ENCODE measurements around the gene HGFAC. TPM values are rescaled to one million over a fixed set of nuclear protein-coding genes. Genes with fewer than 3 reads are reported as not detected.

The HGFAC gene
- total RNA-seq, 8 experiments from 2014 or later = 0.42 to 2.5 (median 1.8) TPM; not detected in 2

DNA sequence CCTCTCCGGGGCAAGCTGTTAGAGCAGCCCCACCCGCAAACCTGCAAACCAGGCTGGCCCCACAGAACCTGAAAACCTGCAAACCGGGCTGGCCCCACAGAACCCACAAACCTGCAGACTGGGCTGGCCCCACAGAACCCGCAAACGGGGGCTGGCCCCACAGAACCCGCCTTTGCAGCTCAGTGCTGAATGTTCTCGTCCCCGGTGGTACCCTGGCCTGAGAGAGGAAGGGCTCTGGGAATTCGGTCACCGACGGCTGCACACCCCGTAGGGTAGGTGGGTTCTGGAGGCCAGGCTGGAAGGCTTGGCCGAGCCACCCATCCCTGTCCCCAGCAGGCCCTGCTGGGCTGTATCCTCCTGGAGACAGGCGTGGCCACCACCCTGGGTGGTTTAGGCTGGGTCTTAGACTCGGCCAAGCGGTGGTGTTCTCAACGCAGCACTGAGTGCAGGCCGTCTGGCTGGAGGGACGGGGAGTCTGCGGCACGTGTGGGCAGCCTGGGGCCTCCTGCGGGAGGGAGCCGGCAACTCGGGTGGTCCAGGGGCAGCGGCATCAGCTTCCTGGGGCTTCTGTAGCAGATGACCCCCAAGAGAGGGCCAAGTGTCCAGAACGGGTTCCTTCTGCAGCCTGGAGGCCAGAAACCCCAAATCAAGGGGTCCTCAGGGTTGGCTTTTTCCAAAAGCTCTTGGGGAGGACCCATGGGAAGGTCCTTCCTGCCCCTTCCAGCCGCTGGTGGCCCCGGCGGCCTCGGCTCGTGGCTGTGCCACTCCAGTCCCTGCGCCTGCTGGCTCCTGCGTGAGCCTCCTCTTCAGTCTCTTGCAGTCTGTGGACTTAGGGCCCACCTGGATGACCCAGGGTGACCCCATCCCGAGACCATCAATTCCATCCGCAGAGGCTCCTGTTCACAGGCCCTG lies 36.9 kb downstream of the HGFAC start:
- in situ Hi-C loops (cut with MboI; ENCODE audit: low pct_unique_long_range_greater_than_20kb in 2 of 9, low sequenced_read_pairs in 9 of 9, unreplicated experiment in 9 of 9) = no loop called here
- Histone ChIP-seq H3K27ac (no peak overlapping the region), H3K4me3 (no peak overlapping the region), H3K4me1 (replicated peaks in 1 of 2) (peaks cover 10 to 31% of the 10 kb centered on the region in 2 donors)
- 20 to 100% (median 93%) methylated on average over 1 to 6 of the region's 35 CpGs; no CpG with 5 or more reads in 5 of the 10 experiments for WGBS, 10 experiments
- no peak for ATAC-seq (replicated peaks in 6 of 8)

DNA sequence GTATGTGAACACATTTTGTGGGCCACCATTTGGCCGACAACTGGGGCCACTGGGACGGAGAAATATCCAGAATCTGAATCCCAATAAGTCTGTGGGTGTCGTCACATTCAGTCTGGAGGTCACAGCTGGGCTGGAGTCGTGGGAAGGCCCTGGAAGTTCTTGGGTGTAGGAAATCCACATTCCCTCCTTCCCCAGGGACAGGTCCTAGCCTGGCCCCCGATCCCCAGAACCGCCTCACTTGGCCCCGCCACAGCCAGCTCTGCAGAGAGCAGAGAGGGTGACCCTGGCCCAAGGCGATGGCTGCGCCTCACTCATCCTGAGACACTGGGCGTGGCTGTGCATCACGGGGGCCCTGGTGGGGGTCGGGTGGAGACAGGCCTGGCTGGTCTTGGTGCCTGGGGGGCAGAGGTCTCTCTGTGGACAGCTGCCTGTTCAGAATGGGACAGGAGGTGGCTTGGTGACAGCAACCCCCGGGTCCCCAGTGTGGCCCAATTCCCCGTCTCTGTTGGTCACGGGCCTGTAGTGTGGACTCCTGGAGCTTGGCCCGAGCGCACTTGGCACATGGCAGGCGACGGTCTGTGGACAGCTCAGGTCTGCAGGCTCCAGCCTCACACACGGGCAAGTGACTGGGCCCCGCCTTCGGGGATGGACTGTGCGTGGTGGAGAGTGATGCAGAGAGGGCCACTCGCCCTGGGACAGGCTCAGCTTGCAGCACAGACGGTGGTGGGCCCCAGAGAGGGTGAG lies 37.8 kb downstream of the HGFAC start:
- Histone ChIP-seq H3K4me1 (replicated peaks in 1 of 2) (peaks cover 12 to 31% of the 10 kb centered on the region in 2 donors), H3K27ac (no peak overlapping the region), H3K4me3 (no peak overlapping the region)
- WGBS, 10 experiments = 20 to 100% (median 87%) methylated on average over 1 to 6 of the region's 25 CpGs; no CpG with 5 or more reads in 5 of the 10 experiments
- in situ Hi-C loops (cut with MboI; ENCODE audit: low pct_unique_long_range_greater_than_20kb in 2 of 9, low sequenced_read_pairs in 9 of 9, unreplicated experiment in 9 of 9) = no loop called here
- no peak for ATAC-seq (replicated peaks in 6 of 8)

DNA sequence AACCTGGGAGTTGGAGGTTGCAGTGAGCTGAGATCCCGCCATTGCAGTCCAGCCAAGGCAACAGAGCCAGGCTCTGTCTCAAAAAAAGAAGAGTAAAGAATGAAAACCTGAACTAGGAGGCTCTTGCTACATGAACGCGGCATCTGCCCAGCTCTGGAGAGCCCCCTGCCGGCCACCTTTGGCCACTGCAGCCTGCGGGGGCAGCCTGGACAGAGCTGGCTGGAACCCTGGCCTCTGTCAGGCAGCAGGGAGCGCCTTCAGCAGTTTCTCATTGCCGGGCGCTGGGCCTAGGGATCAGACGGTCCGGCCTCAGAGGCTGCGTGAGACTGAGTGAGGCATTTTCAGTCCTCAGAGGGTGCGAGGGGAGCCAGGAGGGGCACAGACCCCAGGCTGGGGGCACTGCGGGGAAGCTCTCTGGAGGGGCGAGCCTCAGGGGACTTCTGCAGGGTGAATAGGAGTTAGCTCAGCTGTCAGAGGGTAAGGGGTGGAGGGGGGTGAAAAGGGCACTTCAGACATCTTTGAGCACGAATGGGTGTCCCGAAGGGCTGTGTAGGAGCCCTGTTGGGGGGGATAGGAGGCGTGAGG lies 38.9 kb downstream of the HGFAC start:
- in situ Hi-C loops (cut with MboI; ENCODE audit: low pct_unique_long_range_greater_than_20kb in 2 of 9, low sequenced_read_pairs in 9 of 9, unreplicated experiment in 9 of 9) = no loop called here
- Histone ChIP-seq H3K4me3 (no peak overlapping the region), H3K4me1 (replicated peaks in 1 of 2) (peaks cover 22 to 38% of the 10 kb centered on the region in 2 donors), H3K27ac (peak overlapping the region in 1 of 2 donors; percentile 59)
- WGBS, 10 experiments = 0 to 7% (median 0%) methylated on average over 1 to 9 of the region's 17 CpGs; no CpG with 5 or more reads in 5 of the 10 experiments
- peak; percentile 75 to 92 (median 86) for ATAC-seq (replicated peaks in 6 of 8)

GRCh38 chr4:3481113-3481531 lies 39.4 kb downstream of the HGFAC start:
- no peak overlapping the region for H3K27ac ChIP-seq
- H3K4me3 ChIP-seq = no peak overlapping the region
- in situ Hi-C loops (cut with MboI; ENCODE audit: low pct_unique_long_range_greater_than_20kb in 2 of 9, low sequenced_read_pairs in 9 of 9, unreplicated experiment in 9 of 9) = no loop called here
- WGBS, 10 experiments = no CpG with 5 or more reads among the region's 5 CpGs
- peak in 3 of 8 experiments; percentile 7 to 12 (median 12) for ATAC-seq (replicated peaks in 6 of 8)
- H3K4me1 ChIP-seq (replicated peaks in 1 of 2) = peaks cover 24 to 42% of the 10 kb centered on the region in 2 donors

DNA sequence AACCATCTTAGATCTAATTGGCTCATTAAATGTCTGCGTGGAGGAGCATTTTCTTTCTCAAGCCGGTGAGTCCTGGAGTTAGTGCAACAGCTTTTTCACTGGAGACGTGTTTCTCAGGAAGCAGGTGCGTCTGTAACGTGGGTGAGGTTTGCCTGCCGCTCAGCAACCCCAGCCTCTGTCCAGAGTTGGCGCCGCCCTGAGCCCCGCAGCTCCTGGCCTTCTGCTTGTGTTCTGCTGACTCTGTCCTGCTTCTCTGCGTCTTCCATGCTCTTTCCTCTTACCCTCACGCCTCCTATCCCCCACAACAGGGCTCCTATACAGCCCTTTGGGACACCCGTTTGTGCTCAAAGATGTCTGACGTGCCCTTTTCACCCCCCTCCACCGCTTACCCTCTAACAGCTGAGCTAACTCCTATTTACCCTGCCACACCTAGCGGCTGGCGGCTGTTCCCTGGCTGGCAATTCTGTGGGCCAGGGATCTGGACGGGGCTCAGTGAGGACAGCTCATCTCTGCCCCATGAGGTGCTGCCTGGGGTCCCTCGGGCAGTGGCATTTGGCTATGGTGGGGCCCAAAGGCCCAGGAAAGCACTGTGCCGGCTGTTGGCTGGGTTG lies 40.1 kb downstream of the HGFAC start:
- in situ Hi-C loops (cut with MboI; ENCODE audit: low pct_unique_long_range_greater_than_20kb in 2 of 9, low sequenced_read_pairs in 9 of 9, unreplicated experiment in 9 of 9) = no loop called here

DNA sequence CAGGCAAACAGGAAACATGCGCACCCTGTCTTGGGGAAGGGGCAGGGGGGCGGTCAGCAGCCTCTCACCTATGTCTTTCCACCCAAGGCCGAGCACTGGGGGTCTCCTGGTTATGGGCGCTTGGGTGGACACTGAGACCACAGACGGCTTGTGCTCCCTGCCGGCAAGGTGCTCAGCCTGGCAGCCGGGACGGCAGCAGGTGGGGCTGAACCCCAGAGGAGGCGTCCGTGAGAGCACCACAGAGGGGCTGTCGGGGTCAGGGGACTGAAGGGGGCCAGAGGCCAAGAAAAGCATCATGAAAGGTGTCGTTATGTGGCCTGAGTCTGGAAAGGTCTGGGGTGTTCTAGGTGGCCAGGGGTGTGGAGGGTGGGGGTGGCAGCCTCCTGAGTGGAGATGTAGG lies 40.9 kb downstream of the HGFAC start:
- no peak overlapping the region for H3K4me3 ChIP-seq
- H3K4me1 ChIP-seq (replicated peaks in 1 of 2) = peaks cover 33 to 48% of the 10 kb centered on the region in 2 donors
- no peak overlapping the region for H3K27ac ChIP-seq
- in situ Hi-C loops (cut with MboI; ENCODE audit: low pct_unique_long_range_greater_than_20kb in 2 of 9, low sequenced_read_pairs in 9 of 9, unreplicated experiment in 9 of 9) = no loop called here
- 80 to 100% methylated on average over 1 of the region's 12 CpGs; no CpG with 5 or more reads in 8 of the 10 experiments for WGBS, 10 experiments
- ATAC-seq (replicated peaks in 6 of 8) = no peak

More for the DNA sequence above, 40.1 kb downstream of the HGFAC start:
- no peak overlapping the region for H3K27ac ChIP-seq
- H3K4me3 ChIP-seq = no peak overlapping the region
- 60 to 76% (median 62%) methylated on average over 1 to 7 of the region's 19 CpGs; no CpG with 5 or more reads in 7 of the 10 experiments for WGBS, 10 experiments
- peaks cover 27 to 44% of the 10 kb centered on the region in 2 donors for H3K4me1 ChIP-seq (replicated peaks in 1 of 2)
- ATAC-seq (replicated peaks in 6 of 8) = no peak

GRCh38 chr4:3483471-3483921 lies 41.7 kb downstream of the HGFAC start:
- 80 to 100% methylated on average over 1 to 2 of the region's 23 CpGs; no CpG with 5 or more reads in 8 of the 10 experiments for WGBS, 10 experiments
- no peak overlapping the region for H3K27ac ChIP-seq
- peaks cover 28 to 40% of the 10 kb centered on the region in 2 donors for H3K4me1 ChIP-seq (replicated peaks in 1 of 2)
- peak in 2 of 8 experiments; percentile 12 to 15 for ATAC-seq (replicated peaks in 6 of 8)
- in situ Hi-C loops (cut with MboI; ENCODE audit: low pct_unique_long_range_greater_than_20kb in 2 of 9, low sequenced_read_pairs in 9 of 9, unreplicated experiment in 9 of 9) = no loop called here
- no peak overlapping the region for H3K4me3 ChIP-seq

- peaks cover 28 to 36% of the 10 kb centered on the region in 2 donors for H3K4me1 ChIP-seq (replicated peaks in 1 of 2)
- 0 to 83% (median 47%) methylated on average over 2 to 15 of the region's 45 CpGs; no CpG with 5 or more reads in 6 of the 10 experiments for WGBS, 10 experiments
- ATAC-seq (replicated peaks in 6 of 8) = peak in 2 of 8 experiments; percentile 5 to 7
These were observed 42.5 kb downstream of the HGFAC start for GRCh38 chr4:3484057-3484973.

GRCh38 chr4:3485011-3485791 lies 43.4 kb downstream of the HGFAC start:
- in situ Hi-C loops (cut with MboI; ENCODE audit: low pct_unique_long_range_greater_than_20kb in 2 of 9, low sequenced_read_pairs in 9 of 9, unreplicated experiment in 9 of 9) = no loop called here
- WGBS, 10 experiments = 60 to 80% (median 76%) methylated on average over 1 to 4 of the region's 36 CpGs; no CpG with 5 or more reads in 6 of the 10 experiments
- Histone ChIP-seq H3K27ac (no peak overlapping the region), H3K4me1 (replicated peaks in 1 of 2) (peaks cover 28 to 36% of the 10 kb centered on the region in 2 donors), H3K4me3 (no peak overlapping the region)
- ATAC-seq (replicated peaks in 6 of 8) = peak in 3 of 8 experiments; percentile 17 to 31 (median 31)

More at GRCh38 chr4:3484057-3484973, 42.5 kb downstream of the HGFAC start:
- Histone ChIP-seq H3K4me3 (no peak overlapping the region), H3K27ac (no peak overlapping the region)
- in situ Hi-C loops (cut with MboI; ENCODE audit: low pct_unique_long_range_greater_than_20kb in 2 of 9, low sequenced_read_pairs in 9 of 9, unreplicated experiment in 9 of 9) = no loop called here

- Histone ChIP-seq H3K4me3 (no peak overlapping the region), H3K4me1 (replicated peaks in 1 of 2) (peaks cover 24 to 29% of the 10 kb centered on the region in 2 donors), H3K27ac (no peak overlapping the region)
- 100% methylated on average over 2 to 3 of the region's 25 CpGs; no CpG with 5 or more reads in 8 of the 10 experiments for WGBS, 10 experiments
- in situ Hi-C loops (cut with MboI; ENCODE audit: low pct_unique_long_range_greater_than_20kb in 2 of 9, low sequenced_read_pairs in 9 of 9, unreplicated experiment in 9 of 9) = no loop called here
- no peak for ATAC-seq (replicated peaks in 6 of 8)
These were observed 44.2 kb downstream of the HGFAC start for GRCh38 chr4:3485886-3486540.

Data from motor neuron (in vitro differentiated cells).